Right hindlimb (tissue), 1 donor: Measurements from ENCODE around the gene LMF1.

Experiments used
- DNase-seq: peaks from one replicate; pipeline ENCODE4 v3.0.0-alpha.2; 2018

Gene LMF1

GRCh38 chr16:927406-927805 lies 43.4 kb downstream of the LMF1 start:
- no peak for DNase-seq

GRCh38 chr16:926715-927114 lies 44.1 kb downstream of the LMF1 start:
- no peak for DNase-seq

- DNase-seq, result no peak
Measured at GRCh38 chr16:924806-925205, 46.0 kb downstream of the LMF1 start.

- DNase-seq, result no peak
Measured at GRCh38 chr16:924063-924462, 46.7 kb downstream of the LMF1 start.

- DNase-seq, result peak; percentile 20
Measured at GRCh38 chr16:923184-923583, 47.6 kb downstream of the LMF1 start.

- peak; percentile 23 for DNase-seq
Measured at GRCh38 chr16:922051-922450, 48.7 kb downstream of the LMF1 start.

- DNase-seq, result peak; percentile 40
Measured at GRCh38 chr16:921321-921905, 49.4 kb downstream of the LMF1 start.

- DNase-seq, result peak; percentile 73
Measured at GRCh38 chr16:920717-921116, 50.1 kb downstream of the LMF1 start.

GRCh38 chr16:920051-920681 lies 50.6 kb downstream of the LMF1 start:
- peak; percentile 82 for DNase-seq

- peak; percentile 10 for DNase-seq
Measured at GRCh38 chr16:919658-920050, 51.1 kb downstream of the LMF1 start.

GRCh38 chr16:918741-919657 lies 51.8 kb downstream of the LMF1 start:
- peak; percentile 19 for DNase-seq

GRCh38 chr16:918068-918467 lies 52.7 kb downstream of the LMF1 start:
- peak; percentile 34 for DNase-seq

- DNase-seq, result peak; percentile 15
Measured at GRCh38 chr16:917591-918061, 53.2 kb downstream of the LMF1 start.

GRCh38 chr16:916035-916799 lies 54.6 kb downstream of the LMF1 start:
- no peak for DNase-seq

GRCh38 chr16:915546-915945 lies 55.2 kb downstream of the LMF1 start:
- no peak for DNase-seq

GRCh38 chr16:914440-914839 lies 56.3 kb downstream of the LMF1 start:
- no peak for DNase-seq

GRCh38 chr16:913817-914439 lies 56.9 kb downstream of the LMF1 start:
- DNase-seq, result no peak

GRCh38 chr16:912684-913613 lies 57.8 kb downstream of the LMF1 start:
- peak; percentile 79 for DNase-seq

GRCh38 chr16:912322-912683 lies 58.5 kb downstream of the LMF1 start:
- no peak for DNase-seq

GRCh38 chr16:911604-912321 lies 59.0 kb downstream of the LMF1 start:
- DNase-seq, result no peak

GRCh38 chr16:911101-911500 lies 59.7 kb downstream of the LMF1 start:
- no peak for DNase-seq
